RWPE2 (cell line): ENCODE measurements around the gene LSM5.

Experiments used
- ATAC-seq: fragments of 200-7000 bp; cut with Tn5 transposase; 3 replicates; pipeline ENCODE4 v1.9.1; 2021; ENCODE audit warnings: low read depth
- DNase-seq: peaks from one replicate; pipeline ENCODE4 v3.0.0-alpha.2; 2020; ENCODE audit warnings: low spot score
- H3K27ac ChIP-seq: fragments of 450-650 bp; 2 replicates; pipeline ENCODE4 v1.5.1; 2017; ENCODE audit warnings: mild to moderate bottlenecking; ENCODE audit not compliant: poor library complexity, severe bottlenecking
- H3K27me3 ChIP-seq: fragments of 250-450 bp; sonication (Bioruptor Pico); 2 replicates; pipeline ENCODE4 v1.5.1; 2021; ENCODE audit warnings: mild to moderate bottlenecking, moderate library complexity; ENCODE audit not compliant: insufficient read depth, poor library complexity, severe bottlenecking
- H3K36me3 ChIP-seq: fragments of 250-450 bp; sonication (Bioruptor Pico); 2 replicates; pipeline ENCODE4 v1.5.1; 2020; ENCODE audit warnings: low read depth, mild to moderate bottlenecking, moderate library complexity
- H3K4me1 ChIP-seq: fragments of 250-450 bp; sonication (Bioruptor Pico); 2 replicates; pipeline ENCODE4 v1.5.1; 2021; ENCODE audit warnings: mild to moderate bottlenecking, moderate library complexity; ENCODE audit not compliant: insufficient read depth, poor library complexity, severe bottlenecking
- H3K4me3 ChIP-seq: fragments of 250-450 bp; sonication (Bioruptor Pico); 2 replicates; pipeline ENCODE4 v1.5.1; 2021; ENCODE audit warnings: mild to moderate bottlenecking, moderate library complexity; ENCODE audit not compliant: severe bottlenecking
- H3K9me3 ChIP-seq: fragments of 250-450 bp; sonication (Bioruptor Pico); 2 replicates; pipeline ENCODE4 v1.5.1; 2021; ENCODE audit warnings: mild to moderate bottlenecking, moderate library complexity; ENCODE audit not compliant: severe bottlenecking
- CTCF ChIP-seq: fragments of 450-650 bp; IDR thresholded peaks from one replicate; pipeline ENCODE4 v1.5.1; 2017; ENCODE audit warnings: mild to moderate bottlenecking, moderate library complexity; ENCODE audit not compliant: poor library complexity, severe bottlenecking

The LSM5 gene

DNA sequence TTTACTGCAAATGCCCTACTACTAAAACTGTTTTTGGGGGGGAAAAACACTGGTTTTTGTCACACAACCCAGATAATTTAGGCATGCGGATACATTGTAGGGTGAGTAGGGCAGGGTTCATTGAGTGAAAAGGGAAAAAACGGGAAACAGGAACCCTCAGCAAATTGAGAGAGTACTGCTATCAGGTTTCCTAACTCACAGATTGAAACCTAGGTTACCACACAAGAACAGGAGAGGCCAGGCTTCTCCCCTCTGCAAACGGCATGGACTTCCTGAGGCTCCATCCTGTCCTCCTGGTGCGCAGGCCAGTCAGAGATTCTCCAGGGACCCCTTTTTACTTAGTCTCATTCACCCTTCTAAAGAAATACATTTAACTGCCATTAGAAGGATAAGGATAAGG, 35.7 kb upstream of the LSM5 start:
- no peak overlapping the region for H3K4me3 ChIP-seq
- ATAC-seq (no peak), DNase-seq (no peak)
- no peak for TF ChIP-seq CTCF
- no peaks in the 10 kb centered on the region for H3K9me3 ChIP-seq
- H3K27me3 ChIP-seq = no peaks in the 10 kb centered on the region
- no peaks in the 10 kb centered on the region for H3K36me3 ChIP-seq
- no peak overlapping the region for H3K27ac ChIP-seq
- no peaks in the 10 kb centered on the region for H3K4me1 ChIP-seq

GRCh38 chr7:32524631-32525030, 34.5 kb upstream of the LSM5 start:
- peaks cover 9% of the 10 kb centered on the region for H3K9me3 ChIP-seq
- no peak for ATAC-seq
- DNase-seq = no peak
- no peaks in the 10 kb centered on the region for H3K27me3 ChIP-seq
- H3K4me3 ChIP-seq = no peak overlapping the region
- TF ChIP-seq CTCF = no peak
- H3K36me3 ChIP-seq = no peaks in the 10 kb centered on the region
- no peak overlapping the region for H3K27ac ChIP-seq
- H3K4me1 ChIP-seq = no peaks in the 10 kb centered on the region

DNA sequence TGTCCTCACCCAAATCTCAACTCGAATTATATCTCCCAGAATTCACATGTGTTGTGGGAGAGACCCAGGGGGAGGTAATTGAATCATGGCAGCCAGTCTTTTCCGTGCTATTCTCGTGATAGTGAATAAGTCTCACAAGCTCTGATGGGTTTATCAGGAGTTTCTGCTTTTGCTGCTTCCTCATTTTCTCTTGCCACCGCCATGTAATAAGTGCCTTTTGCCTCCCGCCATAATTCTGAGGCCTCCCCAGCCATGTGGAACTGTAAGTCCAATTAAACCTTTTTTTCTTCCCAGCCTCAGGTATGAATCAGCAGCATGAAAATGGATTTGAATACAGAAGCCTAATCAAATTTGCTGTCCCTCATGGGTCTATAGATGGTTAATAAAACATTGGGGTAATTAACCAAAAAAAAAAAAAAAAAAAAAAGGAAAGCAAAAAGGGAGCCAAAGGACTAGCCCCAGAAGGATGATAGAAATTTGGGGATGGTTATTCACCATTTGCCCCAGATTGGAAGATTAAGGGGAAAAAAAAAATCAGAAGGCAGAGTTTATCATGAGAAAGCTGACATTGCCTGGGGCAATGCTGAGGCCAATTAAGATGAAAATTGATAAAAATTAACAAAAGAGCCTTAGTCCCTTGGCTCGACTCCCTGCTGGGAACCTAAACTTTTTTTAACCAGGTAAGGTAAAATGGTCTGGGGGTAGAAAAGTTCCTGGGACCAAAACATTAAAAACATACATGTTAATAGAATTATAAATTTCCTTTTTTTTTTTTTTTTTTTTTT, 32.8 kb upstream of the LSM5 start:
- Histone ChIP-seq H3K27ac (no peak overlapping the region), H3K4me3 (no peak overlapping the region), H3K36me3 (peaks cover 6% of the 10 kb centered on the region; the same call in 1 of the 2 replicates), H3K4me1 (no peaks in the 10 kb centered on the region), H3K9me3 (peaks cover 25% of the 10 kb centered on the region), H3K27me3 (no peaks in the 10 kb centered on the region)
- DNase-seq (no peak), ATAC-seq (no peak)
- no peak for TF ChIP-seq CTCF

DNA sequence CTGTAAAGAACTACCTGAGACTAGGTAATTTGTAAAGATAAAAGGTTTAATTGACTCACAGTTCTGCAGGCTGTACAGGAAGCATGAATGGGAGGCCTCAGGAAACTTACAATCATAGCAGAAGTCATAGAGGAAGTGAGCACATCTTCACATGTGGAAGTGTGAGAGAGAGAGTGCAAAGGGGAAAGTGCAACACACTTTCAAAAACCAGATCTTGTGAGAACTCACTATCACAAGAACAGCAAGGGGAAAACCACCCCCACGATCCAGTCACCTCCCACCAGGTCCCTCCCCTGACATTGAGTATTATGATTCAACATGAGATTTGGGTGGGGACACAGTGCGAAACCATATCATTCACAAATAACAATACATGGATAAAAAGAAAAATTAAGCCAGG, 29.6 kb upstream of the LSM5 start:
- TF ChIP-seq CTCF = no peak
- H3K27ac ChIP-seq = no peak overlapping the region
- DNase-seq (no peak), ATAC-seq (no peak)
- no peaks in the 10 kb centered on the region for H3K4me1 ChIP-seq
- H3K4me3 ChIP-seq = no peak overlapping the region
- peaks cover 11% of the 10 kb centered on the region; the same call in 1 of the 2 replicates for H3K36me3 ChIP-seq
- peaks cover 32% of the 10 kb centered on the region for H3K9me3 ChIP-seq
- no peaks in the 10 kb centered on the region for H3K27me3 ChIP-seq

- no peaks in the 10 kb centered on the region for H3K27me3 ChIP-seq
- no peak for TF ChIP-seq CTCF
- peaks cover 11% of the 10 kb centered on the region; the same call in 1 of the 2 replicates for H3K36me3 ChIP-seq
- H3K9me3 ChIP-seq = peaks cover 32% of the 10 kb centered on the region
- DNase-seq (no peak), ATAC-seq (no peak)
- no peak overlapping the region for H3K27ac ChIP-seq
- H3K4me1 ChIP-seq = no peaks in the 10 kb centered on the region
- H3K4me3 ChIP-seq = no peak overlapping the region
These were observed 28.5 kb upstream of the LSM5 start for GRCh38 chr7:32518534-32519140.
